ENCODE measurements around the gene TIAM2. TPM values are rescaled to one million over a fixed set of nuclear protein-coding genes. Genes with fewer than 3 reads are reported as not detected.

TIAM2 gene
- total RNA-seq, 4 donors from 2014 or later = 25.7 to 77.1 (median 56.6) TPM

DNA sequence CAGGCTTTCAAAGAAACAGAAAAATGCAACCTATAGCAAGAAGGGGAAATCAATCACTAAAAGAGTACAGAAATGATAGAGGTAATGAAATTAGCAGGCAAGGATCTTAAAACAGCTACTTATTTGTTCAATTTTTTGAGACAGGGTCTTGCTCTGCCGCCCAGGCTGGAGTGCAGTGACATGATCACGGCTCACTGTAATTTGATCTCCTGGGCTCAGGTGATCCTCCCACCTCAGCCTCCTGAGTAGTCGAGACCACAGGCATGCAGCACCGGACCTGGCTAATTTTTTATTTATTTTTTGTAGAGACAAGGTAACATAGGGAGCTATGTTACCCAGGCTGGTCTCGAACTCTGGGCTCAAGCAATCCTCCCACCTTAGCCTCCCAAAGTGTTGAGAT, 297.6 kb downstream of the TIAM2 start:
- Histone ChIP-seq H3K27ac (no peak overlapping the region), H3K36me3 (no peaks in the 10 kb centered on the region), H3K27me3 (no peaks in the 10 kb centered on the region), H3K4me3 (no peak overlapping the region), H3K4me1 (no peaks in the 10 kb centered on the region), H3K9me3 (no peaks in the 10 kb centered on the region)
- no peak for DNase-seq
- no peak for TF ChIP-seq POLR2A (IDR thresholded peaks at IDR 0.05)
- TF ChIP-seq, protein P1, sequence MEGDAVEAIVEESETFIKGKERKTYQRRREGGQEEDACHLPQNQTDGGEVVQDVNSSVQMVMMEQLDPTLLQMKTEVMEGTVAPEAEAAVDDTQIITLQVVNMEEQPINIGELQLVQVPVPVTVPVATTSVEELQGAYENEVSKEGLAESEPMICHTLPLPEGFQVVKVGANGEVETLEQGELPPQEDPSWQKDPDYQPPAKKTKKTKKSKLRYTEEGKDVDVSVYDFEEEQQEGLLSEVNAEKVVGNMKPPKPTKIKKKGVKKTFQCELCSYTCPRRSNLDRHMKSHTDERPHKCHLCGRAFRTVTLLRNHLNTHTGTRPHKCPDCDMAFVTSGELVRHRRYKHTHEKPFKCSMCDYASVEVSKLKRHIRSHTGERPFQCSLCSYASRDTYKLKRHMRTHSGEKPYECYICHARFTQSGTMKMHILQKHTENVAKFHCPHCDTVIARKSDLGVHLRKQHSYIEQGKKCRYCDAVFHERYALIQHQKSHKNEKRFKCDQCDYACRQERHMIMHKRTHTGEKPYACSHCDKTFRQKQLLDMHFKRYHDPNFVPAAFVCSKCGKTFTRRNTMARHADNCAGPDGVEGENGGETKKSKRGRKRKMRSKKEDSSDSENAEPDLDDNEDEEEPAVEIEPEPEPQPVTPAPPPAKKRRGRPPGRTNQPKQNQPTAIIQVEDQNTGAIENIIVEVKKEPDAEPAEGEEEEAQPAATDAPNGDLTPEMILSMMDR (IDR thresholded peaks at IDR 0.05) = no peak
- intact Hi-C loops (cut with DNase I; ENCODE audit: low total_unique reads) = no loop called here

DNA sequence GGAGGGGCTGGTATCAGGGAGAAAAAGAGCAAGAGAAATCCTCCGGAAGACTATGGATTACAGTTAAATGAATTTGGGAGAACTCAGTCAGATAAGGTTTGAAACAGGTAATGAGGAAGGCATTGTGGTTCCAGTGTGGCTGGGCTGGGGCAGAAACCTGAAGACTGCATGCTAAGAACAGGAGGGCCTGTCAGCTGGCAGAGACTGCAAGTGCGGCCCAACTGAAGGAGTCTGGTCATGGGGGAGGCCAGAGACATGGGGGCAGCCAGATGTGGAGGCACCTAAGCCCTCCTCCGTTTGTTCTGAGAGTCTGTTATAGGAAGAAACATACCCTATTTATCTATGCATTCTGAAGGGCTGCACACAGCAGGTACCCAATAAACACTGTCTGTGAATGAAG, 302.6 kb downstream of the TIAM2 start:
- Histone ChIP-seq H3K36me3 (no peaks in the 10 kb centered on the region), H3K4me3 (no peak overlapping the region), H3K4me1 (no peaks in the 10 kb centered on the region), H3K27me3 (no peaks in the 10 kb centered on the region), H3K27ac (no peak overlapping the region), H3K9me3 (no peaks in the 10 kb centered on the region)
- no peak for DNase-seq
- intact Hi-C loops (cut with DNase I; ENCODE audit: low total_unique reads) = no loop called here
- TF ChIP-seq POLR2A (IDR thresholded peaks at IDR 0.05) = no peak
- TF ChIP-seq, protein P1 (IDR thresholded peaks at IDR 0.05) = no peak

DNA sequence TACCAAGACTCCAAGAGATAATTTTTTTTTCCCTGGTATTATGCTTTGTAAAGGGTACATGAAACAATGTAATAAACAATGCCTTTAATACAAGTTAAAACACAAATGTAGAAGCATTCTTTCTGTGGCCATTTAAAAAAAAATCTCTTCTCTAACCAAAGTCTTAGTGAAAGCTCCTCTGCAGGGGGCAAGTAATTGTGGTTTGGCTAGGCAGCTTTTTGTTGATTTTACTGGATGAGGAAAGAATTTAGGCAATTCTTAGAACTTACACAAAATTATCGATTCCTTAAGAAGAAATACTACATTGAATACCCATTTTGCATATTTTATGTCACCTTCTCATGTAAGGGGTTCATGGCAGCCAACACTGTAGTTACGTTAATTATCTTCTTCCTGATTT, 306.8 kb downstream of the TIAM2 start:
- Histone ChIP-seq H3K36me3 (no peaks in the 10 kb centered on the region), H3K4me1 (no peaks in the 10 kb centered on the region), H3K27me3 (no peaks in the 10 kb centered on the region), H3K9me3 (no peaks in the 10 kb centered on the region), H3K27ac (no peak overlapping the region), H3K4me3 (no peak overlapping the region)
- intact Hi-C loops (cut with DNase I; ENCODE audit: low total_unique reads) = no loop called here
- TF ChIP-seq, protein P1 (IDR thresholded peaks at IDR 0.05) = no peak
- no peak for TF ChIP-seq POLR2A (IDR thresholded peaks at IDR 0.05)
- DNase-seq = no peak

- Histone ChIP-seq H3K4me3 (no peak overlapping the region), H3K36me3 (no peaks in the 10 kb centered on the region), H3K27me3 (no peaks in the 10 kb centered on the region), H3K27ac (no peak overlapping the region), H3K9me3 (no peaks in the 10 kb centered on the region), H3K4me1 (no peaks in the 10 kb centered on the region)
- no peak for TF ChIP-seq POLR2A (IDR thresholded peaks at IDR 0.05)
- TF ChIP-seq, protein P1 (IDR thresholded peaks at IDR 0.05) = no peak
- no peak for DNase-seq
- intact Hi-C loops (cut with DNase I; ENCODE audit: low total_unique reads) = no loop called here
Observed at GRCh38 chr6:155303361-155303870, 308.3 kb downstream of the TIAM2 start.

DNA sequence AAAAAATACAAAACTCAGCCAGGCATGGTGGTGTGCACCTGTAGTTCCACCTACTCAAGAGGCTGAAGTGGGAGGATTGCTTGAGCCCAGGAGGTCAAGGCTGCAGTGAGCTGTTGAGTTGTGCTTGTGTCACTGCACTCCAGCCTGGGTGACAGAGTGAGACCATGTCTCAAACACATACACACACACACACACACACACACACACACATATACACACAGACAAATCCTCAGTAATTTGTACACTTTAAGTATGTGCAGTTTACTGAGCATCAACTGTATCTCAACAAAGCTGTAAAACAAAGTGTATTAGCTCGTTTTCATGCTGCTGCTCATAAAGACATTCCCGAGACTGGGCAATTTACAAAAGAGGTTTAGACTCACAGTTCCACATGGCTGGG, 311.8 kb downstream of the TIAM2 start:
- Histone ChIP-seq H3K36me3 (no peaks in the 10 kb centered on the region), H3K4me1 (no peaks in the 10 kb centered on the region), H3K9me3 (no peaks in the 10 kb centered on the region), H3K27me3 (no peaks in the 10 kb centered on the region), H3K4me3 (no peak overlapping the region), H3K27ac (no peak overlapping the region)
- TF ChIP-seq POLR2A (IDR thresholded peaks at IDR 0.05) = no peak
- TF ChIP-seq, protein P1 (IDR thresholded peaks at IDR 0.05) = no peak
- intact Hi-C loops (cut with DNase I; ENCODE audit: low total_unique reads) = no loop called here
- no peak for DNase-seq

All from uterus (tissue), 4 donors.